Measurements from ENCODE around the gene CADM2.

The CADM2 gene

GRCh38 chr3:84959470-84960271 lies 882 bp downstream of the CADM2 start:
- Histone ChIP-seq H3K36me3 (ENCODE audit: control insufficient read depth, insufficient read depth, low read length) (no peaks in the 10 kb centered on the region), H3K4me3 (replicated peaks; ENCODE audit: low read depth, low read length) (no peak overlapping the region; the same call in 1 of the 2 replicates), H3K27me3 (replicated peaks; ENCODE audit: control insufficient read depth, insufficient read depth, low read length) (no peaks in the 10 kb centered on the region; the same call in none of the 2 replicates)
- TF ChIP-seq CTCF (IDR thresholded peaks at IDR 0.05; ENCODE audit: insufficient read depth, low read length, poor library complexity, severe bottlenecking) = no peak
- no peak for DNase-seq (ENCODE audit: extremely low read depth, insufficient read length)

- no peak for DNase-seq (ENCODE audit: extremely low read depth, insufficient read length)
- Histone ChIP-seq H3K4me3 (replicated peaks; ENCODE audit: low read depth, low read length) (no peak overlapping the region), H3K36me3 (ENCODE audit: control insufficient read depth, insufficient read depth, low read length) (no peaks in the 10 kb centered on the region), H3K27me3 (replicated peaks; ENCODE audit: control insufficient read depth, insufficient read depth, low read length) (no peaks in the 10 kb centered on the region; the same call in none of the 2 replicates)
- TF ChIP-seq CTCF (IDR thresholded peaks at IDR 0.05; ENCODE audit: insufficient read depth, low read length, poor library complexity, severe bottlenecking) = no peak
Observed at GRCh38 chr3:84960581-84960980, 1.8 kb downstream of the CADM2 start.

GRCh38 chr3:84961011-84961410 lies 2.2 kb downstream of the CADM2 start:
- no peaks in the 10 kb centered on the region for H3K36me3 ChIP-seq (ENCODE audit: control insufficient read depth, insufficient read depth, low read length)
- H3K27me3 ChIP-seq (replicated peaks; ENCODE audit: control insufficient read depth, insufficient read depth, low read length) = no peaks in the 10 kb centered on the region; the same call in none of the 2 replicates
- TF ChIP-seq CTCF (IDR thresholded peaks at IDR 0.05; ENCODE audit: insufficient read depth, low read length, poor library complexity, severe bottlenecking) = no peak
- DNase-seq (ENCODE audit: extremely low read depth, insufficient read length) = no peak
- H3K4me3 ChIP-seq (replicated peaks; ENCODE audit: low read depth, low read length) = no peak overlapping the region

GRCh38 chr3:84961521-84962255 lies 2.9 kb downstream of the CADM2 start:
- DNase-seq (ENCODE audit: extremely low read depth, insufficient read length) = no peak
- no peak for TF ChIP-seq CTCF (IDR thresholded peaks at IDR 0.05; ENCODE audit: insufficient read depth, low read length, poor library complexity, severe bottlenecking)
- H3K36me3 ChIP-seq (ENCODE audit: control insufficient read depth, insufficient read depth, low read length) = no peaks in the 10 kb centered on the region
- no peaks in the 10 kb centered on the region; the same call in none of the 2 replicates for H3K27me3 ChIP-seq (replicated peaks; ENCODE audit: control insufficient read depth, insufficient read depth, low read length)
- H3K4me3 ChIP-seq (replicated peaks; ENCODE audit: low read depth, low read length) = no peak overlapping the region

- no peak for TF ChIP-seq CTCF (IDR thresholded peaks at IDR 0.05; ENCODE audit: insufficient read depth, low read length, poor library complexity, severe bottlenecking)
- H3K4me3 ChIP-seq (replicated peaks; ENCODE audit: low read depth, low read length) = no peak overlapping the region
- DNase-seq (ENCODE audit: extremely low read depth, insufficient read length) = no peak
- H3K27me3 ChIP-seq (replicated peaks; ENCODE audit: control insufficient read depth, insufficient read depth, low read length) = no peaks in the 10 kb centered on the region; the same call in none of the 2 replicates
- no peaks in the 10 kb centered on the region for H3K36me3 ChIP-seq (ENCODE audit: control insufficient read depth, insufficient read depth, low read length)
Observed at GRCh38 chr3:84962415-84962814, 3.6 kb downstream of the CADM2 start.

Data from GM06990 (cell line).